GM19023 (cell line): ENCODE measurements around the gene CMYA5.

Experiments
- ATAC-seq: cut with Tn5 transposase; IDR thresholded peaks from one replicate; pipeline ENCODE4 v1.9.1; 2021; ENCODE audit warnings: mild to moderate bottlenecking, moderate library complexity; ENCODE audit not compliant: unreplicated experiment

CMYA5 gene

DNA sequence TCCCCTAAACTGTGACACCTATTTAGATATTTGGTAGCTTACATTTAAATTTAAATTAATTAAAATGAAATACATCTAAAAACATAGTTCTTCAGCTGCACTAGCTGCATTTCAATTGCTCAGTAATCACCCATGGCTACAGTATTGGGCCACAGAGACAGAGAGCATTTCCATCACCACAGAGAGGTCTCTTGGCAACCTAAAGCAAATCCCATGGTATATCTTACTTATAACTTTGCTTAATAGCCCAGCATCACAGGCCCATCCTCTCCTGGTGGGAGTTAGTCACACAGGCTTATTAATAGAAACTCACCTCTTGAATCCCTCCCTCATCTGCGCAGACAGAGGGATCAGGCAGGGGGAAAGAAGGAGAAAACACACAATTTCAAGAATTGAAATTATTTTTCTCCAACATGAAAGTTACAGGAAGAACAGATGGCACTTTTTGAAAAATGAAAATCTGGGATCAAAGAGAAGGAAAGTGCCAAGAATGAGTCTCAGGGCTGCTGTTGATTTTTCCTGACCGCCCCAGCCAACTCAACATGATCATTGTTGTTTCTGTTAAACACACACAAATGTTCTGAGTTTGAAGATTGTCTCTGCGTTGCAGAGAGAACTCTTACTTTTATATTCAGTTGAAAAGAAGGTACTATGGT is 144.6 kb downstream of the CMYA5 start:
- ATAC-seq = no peak

DNA sequence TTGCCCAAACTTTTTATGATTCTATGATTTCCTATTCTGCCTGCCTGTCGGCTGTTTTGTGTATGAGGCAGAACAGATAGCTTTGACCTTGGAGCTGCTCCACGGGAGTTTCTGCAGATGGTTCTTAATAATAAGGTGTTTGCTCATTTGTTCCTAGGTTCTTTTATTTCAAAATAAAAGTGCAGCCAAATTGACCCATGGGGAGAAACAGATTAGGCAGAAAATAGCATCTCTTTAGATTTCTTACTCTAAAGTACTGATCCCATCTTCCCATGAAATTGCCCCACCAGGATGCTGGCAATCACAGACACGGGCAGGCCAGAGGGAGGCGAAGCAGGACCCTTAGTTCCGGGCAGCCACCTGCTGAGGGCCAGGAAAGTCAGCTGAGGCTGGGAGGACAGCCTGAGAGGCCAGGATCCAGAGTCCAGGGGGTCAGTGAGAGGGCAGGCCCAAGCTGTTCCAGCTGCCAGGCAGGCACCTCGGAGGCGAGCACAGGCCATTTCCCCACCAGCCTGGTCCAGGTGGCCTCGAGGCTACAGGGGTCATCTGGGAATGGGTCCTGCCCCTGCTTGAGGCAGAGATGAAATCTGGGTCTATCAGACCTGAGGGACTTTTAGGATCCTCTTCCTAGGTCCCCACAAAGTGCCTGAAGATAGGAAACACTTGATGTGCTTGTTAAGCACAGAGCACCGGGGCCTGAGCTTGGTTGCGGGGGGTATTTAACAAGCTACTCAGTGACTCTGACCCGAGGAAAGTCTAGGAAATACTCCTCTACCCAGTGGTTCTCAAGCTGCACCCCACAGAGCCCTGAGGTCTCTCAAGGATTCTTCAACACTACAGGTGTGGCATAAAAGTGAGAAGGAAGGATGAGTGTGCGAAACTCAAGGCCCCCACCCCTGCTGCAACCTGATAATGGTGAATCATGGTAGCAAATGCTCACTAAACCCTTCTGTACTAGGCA is 145.4 kb downstream of the CMYA5 start:
- no peak for ATAC-seq

DNA sequence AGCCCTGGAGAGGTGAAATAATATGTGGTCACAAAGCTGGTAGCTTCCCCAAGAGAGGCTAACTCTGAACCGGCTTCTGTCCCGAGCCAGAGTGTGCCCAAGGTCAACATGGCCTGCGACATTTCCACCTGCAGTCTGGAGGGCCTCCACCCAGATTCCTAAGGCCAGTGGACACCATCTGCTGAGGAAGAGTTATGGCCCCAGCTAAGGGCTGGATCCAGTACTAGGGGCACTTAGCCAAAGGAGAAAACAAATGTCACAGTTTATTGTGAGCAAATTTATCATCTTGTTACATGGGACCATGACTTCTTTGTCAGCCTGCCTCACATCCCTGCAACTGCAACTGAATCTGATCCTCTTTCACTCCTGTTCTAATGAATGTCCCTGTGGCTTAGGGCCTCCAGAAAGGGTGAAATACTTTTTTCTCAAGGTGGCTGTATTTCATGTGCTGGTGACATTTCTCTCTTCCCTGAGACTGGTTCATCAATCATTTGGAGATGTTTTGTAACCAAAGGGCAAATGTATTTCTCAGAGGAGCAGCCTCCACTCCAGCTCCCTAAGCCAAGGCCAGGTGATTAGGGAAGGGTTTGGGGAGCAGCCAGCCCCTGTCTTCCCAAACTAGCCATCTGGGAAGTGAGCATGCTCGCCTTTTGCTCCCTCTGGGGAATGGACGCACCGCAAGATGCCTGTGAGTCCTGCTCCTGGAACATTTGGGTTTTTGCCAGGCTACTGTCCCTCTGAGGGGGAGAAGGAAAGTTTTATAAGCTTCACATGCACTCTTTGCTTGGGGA is 148.3 kb downstream of the CMYA5 start:
- no peak for ATAC-seq

DNA sequence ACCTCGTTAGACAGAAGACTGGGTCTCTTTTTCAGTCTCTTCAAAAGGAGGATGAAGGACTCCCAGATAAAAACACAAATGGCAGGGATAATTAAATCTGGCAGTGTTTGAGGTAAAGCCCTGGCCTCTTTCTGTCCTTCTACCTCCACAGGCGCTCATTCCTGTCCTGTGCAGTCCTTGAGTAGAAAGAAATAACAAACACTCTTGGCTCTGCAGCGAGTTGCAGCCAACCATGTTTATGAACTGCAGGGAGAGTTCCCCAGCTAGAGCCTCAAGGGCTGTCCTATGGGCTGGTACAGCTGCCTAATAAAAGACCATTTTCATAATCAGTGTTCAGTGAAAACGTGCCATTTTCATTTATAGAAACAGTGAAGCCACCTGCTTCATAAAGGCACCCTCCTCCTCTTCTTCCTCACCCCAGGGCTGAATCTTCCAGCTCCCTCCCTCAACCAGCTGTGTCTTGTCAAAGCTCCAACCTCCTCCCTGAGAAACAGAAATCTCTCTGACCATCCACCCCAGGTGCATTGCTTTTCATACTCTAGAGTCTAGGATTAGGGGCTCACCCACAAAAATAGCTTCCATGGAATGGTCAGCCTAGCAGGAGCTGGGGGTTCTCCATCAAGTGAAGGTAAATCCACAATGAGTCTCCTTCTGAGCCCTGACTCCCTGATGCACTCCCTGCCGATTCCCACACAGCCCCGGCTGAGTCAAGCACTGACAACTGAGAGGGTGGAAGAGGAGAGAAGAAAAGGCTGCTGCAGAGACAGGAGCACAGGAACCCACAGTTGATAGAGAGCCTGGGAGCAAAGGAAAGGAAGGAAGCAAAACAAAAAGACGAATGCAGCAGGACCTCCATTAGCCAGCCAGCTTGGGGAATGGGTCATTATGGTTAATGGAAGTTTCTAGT is 150.7 kb downstream of the CMYA5 start:
- ATAC-seq = no peak

DNA sequence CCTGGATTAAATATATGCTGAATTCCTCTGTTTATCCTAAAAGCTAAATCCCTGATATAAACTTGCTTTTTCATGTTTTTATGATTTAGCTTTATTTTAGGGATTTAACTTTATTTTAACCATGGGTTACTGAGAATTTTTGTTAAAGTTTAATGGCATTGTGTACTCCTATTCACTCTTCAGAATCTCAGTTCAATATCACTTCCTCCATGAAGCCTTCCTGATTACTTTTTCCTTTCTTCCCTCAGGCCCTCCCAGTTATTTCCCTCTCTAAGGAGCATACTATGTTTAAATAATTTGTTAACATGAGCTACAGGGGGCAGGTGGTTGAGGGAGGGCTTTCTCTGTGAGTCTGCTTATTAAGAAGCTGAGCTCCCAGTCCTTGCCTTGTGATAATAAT is 151.5 kb downstream of the CMYA5 start:
- ATAC-seq = no peak

DNA sequence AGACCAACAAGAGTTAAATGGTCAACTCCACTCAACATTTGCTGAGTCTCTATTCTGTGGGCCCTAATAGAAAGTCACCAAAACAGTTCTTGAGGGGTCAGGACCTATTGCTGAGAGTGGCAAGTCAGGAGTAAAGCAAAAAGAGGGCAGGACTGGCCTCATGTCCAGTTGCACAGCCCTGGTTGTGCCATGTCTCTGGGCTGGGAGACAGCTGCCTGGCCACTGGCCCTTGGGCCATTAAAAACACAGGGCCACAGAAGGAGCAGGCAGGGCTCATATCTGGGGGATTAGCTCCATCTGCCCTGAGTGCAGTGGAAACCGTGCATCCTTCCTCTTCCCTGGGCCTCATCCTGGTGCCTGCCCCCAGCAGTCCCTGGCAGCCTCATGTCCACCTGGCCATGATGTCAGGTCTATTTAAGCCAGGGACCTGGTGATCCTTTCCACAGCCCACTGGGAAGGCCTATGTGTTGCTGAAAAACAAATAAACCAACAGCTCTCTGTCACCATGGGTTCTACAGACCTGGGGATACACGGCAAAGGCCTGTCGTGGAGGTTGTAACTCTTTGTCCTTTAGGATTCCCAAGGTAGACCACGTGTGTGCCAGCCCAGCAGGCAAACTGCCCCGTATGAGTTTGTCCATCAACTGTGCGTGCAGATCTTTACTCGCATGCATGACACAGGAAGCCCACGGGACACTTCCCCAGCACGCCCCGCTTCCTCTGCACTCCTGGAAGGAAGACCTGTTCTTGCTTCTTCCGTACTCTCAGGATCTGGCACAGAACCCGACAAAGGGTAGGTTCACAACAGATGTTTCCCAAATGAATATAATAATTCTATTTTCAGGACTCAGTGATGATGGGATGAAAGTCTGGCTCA is 152.6 kb downstream of the CMYA5 start:
- no peak for ATAC-seq

DNA sequence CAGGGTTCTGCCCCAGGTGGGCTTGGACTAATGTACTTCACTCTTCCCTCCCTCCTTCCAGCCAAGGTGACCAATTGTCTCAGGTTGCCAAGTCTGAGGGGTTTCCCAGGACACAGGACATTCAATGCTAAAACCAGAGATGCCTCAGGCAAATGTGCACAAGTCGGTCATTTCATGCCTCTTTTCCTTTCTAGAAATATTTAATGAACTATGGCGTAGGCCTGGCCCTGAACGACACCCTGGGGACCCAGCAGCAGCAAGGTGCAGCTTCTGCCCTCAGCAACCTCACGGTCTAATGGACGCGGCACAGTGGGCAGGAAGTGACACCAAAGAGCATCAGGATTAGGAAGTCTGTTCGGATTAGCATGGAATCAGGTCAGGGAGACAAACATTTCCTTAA is 153.4 kb downstream of the CMYA5 start:
- no peak for ATAC-seq

DNA sequence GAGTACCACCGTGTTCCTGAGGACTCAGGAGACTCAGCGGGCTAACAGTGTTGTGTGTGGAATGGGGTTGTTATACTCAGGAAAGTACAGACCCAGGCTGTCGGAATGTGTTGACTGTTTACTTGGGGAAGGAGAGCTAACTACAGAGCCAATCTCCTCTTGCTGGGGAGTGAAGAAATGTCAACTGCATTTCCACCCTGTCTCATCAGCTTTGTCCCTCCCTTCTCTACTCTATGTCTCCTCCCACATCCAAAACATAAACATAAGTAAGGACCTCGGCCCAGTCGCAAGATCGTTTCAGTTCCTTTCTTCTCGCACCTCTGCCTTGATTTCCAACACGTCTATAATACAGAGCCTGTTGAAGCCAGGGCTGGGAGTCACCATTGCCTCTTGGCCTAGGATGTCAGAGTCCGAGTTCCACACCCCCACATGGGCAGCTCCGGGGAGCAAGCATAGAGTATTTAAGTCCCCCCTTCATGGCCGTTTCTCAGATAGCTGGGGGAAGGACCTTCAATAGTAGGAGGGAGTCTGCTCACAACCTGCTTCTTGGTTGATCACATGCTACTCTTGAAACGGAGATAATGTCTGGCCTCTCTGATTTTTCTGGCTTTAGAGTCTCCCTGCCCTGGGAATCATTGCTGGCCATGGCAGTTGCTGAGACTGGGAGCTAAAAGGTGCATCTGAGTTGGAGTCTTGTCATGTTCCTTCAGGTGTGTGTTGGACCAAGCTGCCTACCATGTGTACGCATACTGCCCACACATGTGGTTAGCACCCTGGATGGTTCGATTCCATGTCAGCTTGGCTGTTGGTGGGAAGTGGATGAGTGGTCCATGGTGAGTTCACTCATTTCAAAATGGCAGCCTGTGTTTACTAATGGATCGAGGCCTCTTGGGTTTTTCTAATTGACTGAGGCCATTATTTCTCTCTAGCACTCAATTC is 154.1 kb downstream of the CMYA5 start:
- ATAC-seq = no peak

DNA sequence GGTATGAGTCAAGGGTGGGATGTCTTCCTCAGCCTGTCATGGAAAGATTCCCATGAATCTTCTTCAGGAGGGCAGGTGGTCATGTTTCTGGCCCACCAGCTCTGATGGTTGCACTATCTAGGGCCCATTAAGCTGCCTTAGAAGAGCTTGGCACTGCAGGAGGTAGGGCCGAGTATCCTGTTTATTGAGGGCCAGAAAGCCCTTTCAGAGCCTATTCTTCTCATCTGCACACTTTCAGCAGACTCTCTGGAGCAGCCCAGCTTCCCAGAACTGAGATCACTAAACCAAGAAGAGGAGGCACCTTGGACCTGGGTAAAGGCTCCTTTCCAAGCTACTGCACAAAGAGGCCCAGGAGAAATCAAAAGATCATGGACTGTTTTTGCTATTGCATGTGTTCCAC is 154.9 kb downstream of the CMYA5 start:
- ATAC-seq = no peak

DNA sequence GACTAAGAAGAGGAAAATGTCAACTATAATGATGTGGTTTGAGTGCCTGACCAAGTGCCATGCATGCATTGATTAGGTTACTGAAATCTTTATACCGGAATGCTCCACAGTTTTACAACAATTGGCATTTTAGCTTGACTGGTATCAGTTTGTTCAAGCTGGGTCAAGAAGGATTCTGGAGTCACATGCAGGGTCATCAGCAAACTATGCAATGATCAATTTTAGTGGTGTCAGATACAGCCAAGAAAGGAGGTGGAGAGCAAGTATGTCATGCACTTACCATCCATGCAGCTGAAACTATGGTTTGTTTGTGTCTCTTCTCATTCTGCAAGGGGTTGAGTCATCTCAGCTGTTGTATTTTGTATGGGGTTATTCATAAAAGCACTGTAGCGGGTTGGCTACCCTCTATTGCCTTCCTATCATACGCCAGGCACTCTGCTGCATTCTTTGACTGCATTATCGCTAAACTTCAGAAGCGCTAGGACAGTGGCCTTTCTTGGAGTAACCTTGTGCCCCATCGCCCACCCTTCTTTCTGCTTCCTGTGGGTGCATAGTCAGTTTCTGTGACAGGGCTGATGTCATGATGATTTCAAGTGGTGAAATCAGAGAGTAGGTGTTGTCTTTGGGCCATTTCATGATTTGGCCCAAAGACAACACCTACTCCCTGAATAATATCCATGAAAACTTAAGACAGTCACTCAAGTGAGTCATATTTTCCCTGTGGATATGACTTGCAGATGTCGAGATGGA is 156.0 kb downstream of the CMYA5 start:
- no peak for ATAC-seq

DNA sequence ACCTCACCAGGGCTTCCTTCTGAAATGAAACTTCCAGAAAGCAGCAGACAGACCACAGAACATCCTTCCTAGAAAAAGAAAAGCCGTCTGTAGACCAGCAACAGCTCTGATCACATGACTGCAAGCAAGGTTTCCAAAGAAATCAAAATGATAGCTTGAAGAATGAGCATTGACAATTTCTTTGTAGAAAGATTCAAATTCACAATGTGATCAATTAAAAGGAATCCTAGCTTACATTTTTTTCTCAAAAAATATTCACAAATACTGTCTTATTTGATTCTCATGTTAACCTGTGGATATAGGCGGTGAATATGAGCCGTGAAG is 156.5 kb downstream of the CMYA5 start:
- no peak for ATAC-seq

DNA sequence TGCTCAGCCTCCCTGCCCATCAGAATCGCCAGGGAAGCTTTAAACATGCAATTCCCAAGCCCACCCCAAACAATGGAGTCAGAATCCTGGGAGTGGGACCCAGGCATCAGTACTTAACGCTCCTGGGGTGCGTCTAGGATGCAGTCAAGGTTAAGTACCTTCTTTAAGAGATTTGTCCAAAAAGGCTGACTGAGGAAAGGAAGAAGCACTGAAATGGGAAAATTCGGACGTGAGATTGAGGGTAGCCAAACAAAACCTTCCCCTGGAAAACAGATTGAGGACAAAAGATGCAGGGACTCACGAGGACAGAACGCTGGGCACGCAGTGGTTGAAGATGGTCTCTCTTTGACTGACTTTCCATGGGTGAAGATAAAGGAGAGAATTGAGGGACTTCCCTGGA is 157.9 kb downstream of the CMYA5 start:
- no peak for ATAC-seq

DNA sequence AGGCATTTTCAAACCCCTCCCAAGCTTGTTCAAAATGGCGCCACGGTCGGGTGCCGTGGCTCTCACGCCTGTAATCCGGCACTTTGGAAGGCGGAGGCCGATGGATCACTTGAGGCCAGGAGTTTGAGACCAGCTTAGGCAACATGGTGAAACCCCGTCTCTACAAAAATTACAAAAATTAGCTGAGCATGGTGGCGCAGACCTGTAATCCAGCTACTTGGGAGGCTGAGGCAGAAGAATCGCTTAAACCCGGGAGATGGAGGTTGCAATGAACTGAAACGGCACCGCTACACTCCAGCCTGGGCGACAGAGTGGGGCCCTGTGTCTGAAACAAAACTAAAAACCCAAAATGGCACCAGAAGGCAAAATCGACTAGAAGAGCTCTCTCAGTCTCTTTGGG is 159.4 kb downstream of the CMYA5 start:
- no peak for ATAC-seq
